HL-60 (cell line): ENCODE data around the gene FNDC3B.

Experiments
- DNase-seq, 2 experiments: peaks; one replicate each; pipeline ENCODE4 v3.0.0-alpha.2; 2010 to 2020; ENCODE audit warnings: low read depth in 1 of 2, low spot score in 1 of 2
- H3K27ac ChIP-seq: fragments of 250-450 bp; sonication (Bioruptor Pico); replicated peaks from 2 replicates; pipeline ENCODE4 v1.5.1; 2020; ENCODE audit warnings: mild to moderate bottlenecking, moderate library complexity
- H3K27me3 ChIP-seq: fragments of 250-450 bp; sonication (Bioruptor Pico); 2 replicates; pipeline ENCODE4 v1.5.1; 2021; ENCODE audit warnings: mild to moderate bottlenecking, moderate library complexity; ENCODE audit not compliant: insufficient read depth, poor library complexity, severe bottlenecking
- H3K4me3 ChIP-seq: replicated peaks from 2 replicates; pipeline ENCODE4 v1.5.1; 2011; ENCODE audit warnings: mild to moderate bottlenecking, control low read depth, low read length; ENCODE audit not compliant: insufficient read depth
- CTCF ChIP-seq: IDR thresholded peaks from one replicate; pipeline ENCODE4 v1.5.1; 2011; ENCODE audit warnings: low read length, control low read depth, inconsistent platforms; ENCODE audit not compliant: insufficient read depth
- GABPA ChIP-seq: IDR thresholded peaks from 2 replicates; pipeline ENCODE4 v1.6.1; 2012; ENCODE audit warnings: low read depth
- POLR2AphosphoS5 ChIP-seq: IDR thresholded peaks from 2 replicates; pipeline ENCODE4 v1.6.1; 2012; ENCODE audit warnings: low read depth
- SPI1 ChIP-seq: IDR thresholded peaks from 2 replicates; pipeline ENCODE4 v1.6.1; 2012; ENCODE audit warnings: low read depth, mild to moderate bottlenecking, borderline replicate concordance
- TF ChIP-seq, protein P1 (sequence below): IDR thresholded peaks from 2 replicates; pipeline ENCODE4 v1.6.1; 2012; ENCODE audit warnings: low read depth; ENCODE audit not compliant: insufficient replicate concordance

FNDC3B gene

GRCh38 chr3:172202797-172203196 lies 163.4 kb downstream of the FNDC3B start:
- no peak for DNase-seq
- Histone ChIP-seq H3K27me3 (no peaks in the 10 kb centered on the region), H3K27ac (no peak overlapping the region), H3K4me3 (no peak overlapping the region)
- TF ChIP-seq SPI1 (no peak), CTCF (no peak), POLR2AphosphoS5 (no peak), GABPA (no peak)
- TF ChIP-seq, protein P1, sequence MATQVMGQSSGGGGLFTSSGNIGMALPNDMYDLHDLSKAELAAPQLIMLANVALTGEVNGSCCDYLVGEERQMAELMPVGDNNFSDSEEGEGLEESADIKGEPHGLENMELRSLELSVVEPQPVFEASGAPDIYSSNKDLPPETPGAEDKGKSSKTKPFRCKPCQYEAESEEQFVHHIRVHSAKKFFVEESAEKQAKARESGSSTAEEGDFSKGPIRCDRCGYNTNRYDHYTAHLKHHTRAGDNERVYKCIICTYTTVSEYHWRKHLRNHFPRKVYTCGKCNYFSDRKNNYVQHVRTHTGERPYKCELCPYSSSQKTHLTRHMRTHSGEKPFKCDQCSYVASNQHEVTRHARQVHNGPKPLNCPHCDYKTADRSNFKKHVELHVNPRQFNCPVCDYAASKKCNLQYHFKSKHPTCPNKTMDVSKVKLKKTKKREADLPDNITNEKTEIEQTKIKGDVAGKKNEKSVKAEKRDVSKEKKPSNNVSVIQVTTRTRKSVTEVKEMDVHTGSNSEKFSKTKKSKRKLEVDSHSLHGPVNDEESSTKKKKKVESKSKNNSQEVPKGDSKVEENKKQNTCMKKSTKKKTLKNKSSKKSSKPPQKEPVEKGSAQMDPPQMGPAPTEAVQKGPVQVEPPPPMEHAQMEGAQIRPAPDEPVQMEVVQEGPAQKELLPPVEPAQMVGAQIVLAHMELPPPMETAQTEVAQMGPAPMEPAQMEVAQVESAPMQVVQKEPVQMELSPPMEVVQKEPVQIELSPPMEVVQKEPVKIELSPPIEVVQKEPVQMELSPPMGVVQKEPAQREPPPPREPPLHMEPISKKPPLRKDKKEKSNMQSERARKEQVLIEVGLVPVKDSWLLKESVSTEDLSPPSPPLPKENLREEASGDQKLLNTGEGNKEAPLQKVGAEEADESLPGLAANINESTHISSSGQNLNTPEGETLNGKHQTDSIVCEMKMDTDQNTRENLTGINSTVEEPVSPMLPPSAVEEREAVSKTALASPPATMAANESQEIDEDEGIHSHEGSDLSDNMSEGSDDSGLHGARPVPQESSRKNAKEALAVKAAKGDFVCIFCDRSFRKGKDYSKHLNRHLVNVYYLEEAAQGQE: no peak

DNA sequence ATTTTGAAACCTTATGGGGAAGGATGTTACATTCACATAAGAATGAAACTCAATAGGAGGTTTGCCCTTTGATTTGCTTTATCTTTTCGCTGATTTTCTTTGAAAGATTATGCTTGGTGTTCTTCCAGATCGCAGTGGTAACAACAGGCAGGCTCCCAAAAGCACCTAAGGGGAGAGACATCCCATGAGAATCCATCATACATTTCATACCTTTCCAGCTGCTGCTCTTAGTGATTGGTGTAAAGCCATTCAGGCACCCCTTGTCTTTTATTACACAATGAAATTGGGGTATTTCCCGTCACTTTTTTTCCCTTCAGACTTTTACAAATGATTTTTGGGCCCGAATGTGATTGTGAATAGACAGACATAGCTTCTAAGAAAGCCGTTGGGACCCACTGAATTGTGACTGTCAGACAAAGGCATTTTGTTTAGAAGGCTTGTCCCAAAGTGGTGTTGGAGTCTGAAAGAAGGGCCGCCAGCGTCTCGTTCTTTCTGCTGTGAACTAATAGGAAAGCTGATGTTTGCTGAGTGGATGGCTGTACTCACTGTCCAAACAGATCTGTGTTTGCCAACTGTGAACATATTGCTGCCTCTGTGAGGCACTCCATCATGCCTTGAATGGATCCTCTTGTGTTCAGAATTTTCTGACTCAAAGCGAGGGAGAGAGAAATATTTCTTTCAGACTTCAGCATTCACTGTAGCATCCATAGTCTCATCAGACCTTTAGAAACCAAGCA lies 164.3 kb downstream of the FNDC3B start:
- H3K4me3 ChIP-seq: no peak overlapping the region
- TF ChIP-seq CTCF: no peak
- TF ChIP-seq, protein P1: no peak
- TF ChIP-seq GABPA: no peak
- no peak for TF ChIP-seq POLR2AphosphoS5
- no peak for TF ChIP-seq SPI1
- no peaks in the 10 kb centered on the region for H3K27me3 ChIP-seq
- no peak overlapping the region for H3K27ac ChIP-seq
- DNase-seq: no peak

DNA sequence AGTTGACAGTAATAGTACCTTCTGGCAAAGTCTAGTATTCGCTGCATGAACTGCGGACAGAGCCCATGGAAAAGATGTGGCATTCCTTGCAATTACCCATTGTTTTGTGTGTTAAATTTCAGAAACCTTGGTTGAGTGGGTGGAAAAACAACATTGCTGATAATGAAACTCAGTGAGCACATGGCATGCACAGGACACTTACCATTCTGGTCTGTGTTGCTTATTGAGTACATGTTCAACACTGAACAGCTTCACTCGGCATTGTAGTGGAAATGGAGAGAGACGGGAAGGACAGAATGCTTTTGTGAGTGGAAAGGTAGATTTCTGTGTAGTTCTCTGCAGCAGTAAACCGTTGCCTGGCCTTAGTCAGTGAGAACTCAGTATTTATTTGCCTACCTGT lies 165.3 kb downstream of the FNDC3B start:
- H3K27me3 ChIP-seq: no peaks in the 10 kb centered on the region
- no peak overlapping the region for H3K4me3 ChIP-seq
- TF ChIP-seq SPI1 (no peak), GABPA (no peak), POLR2AphosphoS5 (no peak), CTCF (no peak)
- TF ChIP-seq, protein P1: no peak
- no peak overlapping the region for H3K27ac ChIP-seq
- no peak for DNase-seq
